Adrenal gland (tissue), 12 donors: ENCODE measurements around the gene MSRB3. TPM values are rescaled to one million over a fixed set of nuclear protein-coding genes. Genes with fewer than 3 reads are reported as not detected.
A peak's percentile ranks its signal among the peaks of the same experiment; 100 is the strongest.

Experiments
- DNase-seq, 7 donors: peaks; one replicate each; pipeline ENCODE4 v3.0.0-alpha.2; 2019 to 2020
- H3K27ac ChIP-seq, 5 donors: fragments of 200-600 bp; sonication (generic) in 4 of 5; 1 replicate in 3 of 5; 2 replicates in 2 of 5; pipeline versions ENCODE4 v1.5.1 to v1.8.0; 2016 to 2020; ENCODE audit warnings: mild to moderate bottlenecking in 1 of 5
- H3K27me3 ChIP-seq: fragments of 200-600 bp; 2 replicates; pipeline ENCODE4 v1.8.0; 2021
- H3K36me3 ChIP-seq, 2 donors: fragments of 200-600 bp; replicated peaks in 1 of 2; 1 replicate in 1 of 2; 2 replicates in 1 of 2; pipeline versions ENCODE4 v1.5.1 to v1.8.0; 2018 to 2022
- H3K4me1 ChIP-seq, 2 donors: fragments of 200-600 bp; replicated peaks in 1 of 2; 1 replicate in 1 of 2; 2 replicates in 1 of 2; pipeline versions ENCODE4 v1.5.1 to v1.8.0; 2018 to 2021
- H3K4me3 ChIP-seq, 4 donors: fragments of 200-600 bp; sonication (generic) in 3 of 4; one replicate each; pipeline ENCODE4 v1.5.1; 2016 to 2018
- H3K9me3 ChIP-seq, 3 donors: fragments of 200-600 bp; sonication (generic) in 1 of 3; replicated peaks in 1 of 3; 1 replicate in 2 of 3; 2 replicates in 1 of 3; pipeline versions ENCODE4 v1.5.1 to v1.8.0; 2016 to 2021
- POLR2A ChIP-seq, 2 donors: fragments of 450-650 bp; IDR thresholded peaks; one replicate each; pipeline ENCODE4 v1.6.1; 2017; ENCODE audit warnings: antibody characterized with exemption in 2 of 2, mild to moderate bottlenecking in 2 of 2, moderate library complexity in 1 of 2
- WGBS, 4 donors: extraction: QIAGEN DNeasy Blood & Tissue Kit in 2 of 4; methylation state at CpG; one replicate each; pipeline versions ENCODE4 v1.1.5 to v1.1.7; 2013 to 2017; 5-methylcytosine and 5-hydroxymethylcytosine counted together
- intact Hi-C, 2 donors: fragments of 100-400 bp; cut with DNase I; formaldehyde crosslinking; loops; one replicate each; pipeline versions ENCODE4 v1.14.1 to v1.15.0; 2022 to 2023
- polyA plus RNA-seq, 3 donors: library from polyadenylated mRNA; stranded (reverse); fragments of 200-250 nt in 2 of 3; fragments of 350-450 nt in 1 of 3; fragmentation: Illumina TruSeq in 1 of 3; extraction: RNeasy Lipid Tissue Mini Kit (QIAGEN cat#74804) in 1 of 3; gene quantifications; one replicate each; pipeline ENCODE4 v1.2.3, GENCODE V29; 2013 to 2014
- total RNA-seq, 9 donors: library from RNA; depleted of rRNA in 4 of 9; stranded (reverse); fragments of >200 nt in 4 of 9; fragments of 120-200 nt in 1 of 9; fragmentation: NEBNext Ultra II Directional in 1 of 9; extraction: Animal tissue kit (Norgen Biotek cat#: 25700) in 1 of 9; gene quantifications; one replicate each; pipeline versions ENCODE4 v1.1.0 to v1.2.4, GENCODE V29; 2013 to 2023
- TF ChIP-seq, protein P1 (sequence below), 6 experiments: fragments of 450-650 bp in 4 of 6; fragments of 200-600 bp in 2 of 6; sonication (generic) in 1 of 6; IDR thresholded peaks; 1 replicate in 5 of 6; 2 replicates in 1 of 6; pipeline versions ENCODE4 v1.5.1 to v1.8.0; 2016 to 2021; ENCODE audit warnings: antibody characterized with exemption in 6 of 6, mild to moderate bottlenecking in 2 of 6, moderate library complexity in 1 of 6
- donor health status: healthy with polysubstance abuse.
- donor health status: Bipolar disorder and iron deficiency.
- donor health status: DM: yes; HTN: yes; CAD: no.
- donor health status: DM: no; HTN: no; CAD: no.
- donor health status: DM: no; HTN: no; CAD: no.
- donor health status: DM: yes; HTN: yes; CAD: no.

The MSRB3 gene
- total and polyA plus RNA-seq, 12 donors = 5.5 to 23.8 (median 9.7) TPM

DNA sequence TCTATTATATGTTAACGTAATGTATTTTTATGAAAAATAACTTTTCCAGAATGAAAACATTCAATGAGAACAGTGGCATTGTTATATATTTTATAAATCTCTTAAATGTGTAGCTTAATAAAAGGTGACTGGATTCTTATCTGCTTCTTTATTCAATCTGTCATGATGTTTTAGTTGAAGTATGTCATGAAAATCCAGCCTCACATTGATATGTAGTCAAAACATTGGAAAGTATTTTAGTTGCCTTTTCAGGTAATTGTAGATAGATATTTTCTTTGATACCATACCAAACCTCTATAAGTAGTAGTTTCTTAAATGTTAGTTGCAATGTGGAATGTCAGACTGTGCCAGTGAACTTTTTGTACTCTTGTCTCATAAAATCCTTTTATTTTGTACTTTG lies 41.3 kb upstream of the MSRB3 start:
- no peaks in the 10 kb centered on the region for H3K27me3 ChIP-seq
- no peaks in the 10 kb centered on the region for H3K9me3 ChIP-seq
- no peak overlapping the region for H3K4me3 ChIP-seq
- intact Hi-C loops = loop anchor here (10.0 kb wide), 1 partner anchor 342 kb away; no protein-coding TSS in a partner anchor
- DNase-seq = no peak
- H3K4me1 ChIP-seq = peaks cover 0 to 8% of the 10 kb centered on the region in 2 donors
- no peak overlapping the region for H3K27ac ChIP-seq
- H3K36me3 ChIP-seq = no peaks in the 10 kb centered on the region
- no peak for TF ChIP-seq POLR2A (IDR thresholded peaks at IDR 0.05)
- TF ChIP-seq, protein P1, sequence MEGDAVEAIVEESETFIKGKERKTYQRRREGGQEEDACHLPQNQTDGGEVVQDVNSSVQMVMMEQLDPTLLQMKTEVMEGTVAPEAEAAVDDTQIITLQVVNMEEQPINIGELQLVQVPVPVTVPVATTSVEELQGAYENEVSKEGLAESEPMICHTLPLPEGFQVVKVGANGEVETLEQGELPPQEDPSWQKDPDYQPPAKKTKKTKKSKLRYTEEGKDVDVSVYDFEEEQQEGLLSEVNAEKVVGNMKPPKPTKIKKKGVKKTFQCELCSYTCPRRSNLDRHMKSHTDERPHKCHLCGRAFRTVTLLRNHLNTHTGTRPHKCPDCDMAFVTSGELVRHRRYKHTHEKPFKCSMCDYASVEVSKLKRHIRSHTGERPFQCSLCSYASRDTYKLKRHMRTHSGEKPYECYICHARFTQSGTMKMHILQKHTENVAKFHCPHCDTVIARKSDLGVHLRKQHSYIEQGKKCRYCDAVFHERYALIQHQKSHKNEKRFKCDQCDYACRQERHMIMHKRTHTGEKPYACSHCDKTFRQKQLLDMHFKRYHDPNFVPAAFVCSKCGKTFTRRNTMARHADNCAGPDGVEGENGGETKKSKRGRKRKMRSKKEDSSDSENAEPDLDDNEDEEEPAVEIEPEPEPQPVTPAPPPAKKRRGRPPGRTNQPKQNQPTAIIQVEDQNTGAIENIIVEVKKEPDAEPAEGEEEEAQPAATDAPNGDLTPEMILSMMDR (IDR thresholded peaks at IDR 0.05) = no peak
- 98 to 100% (median 99%) methylated on average over 1 of the region's 1 CpG for WGBS, 4 donors

DNA sequence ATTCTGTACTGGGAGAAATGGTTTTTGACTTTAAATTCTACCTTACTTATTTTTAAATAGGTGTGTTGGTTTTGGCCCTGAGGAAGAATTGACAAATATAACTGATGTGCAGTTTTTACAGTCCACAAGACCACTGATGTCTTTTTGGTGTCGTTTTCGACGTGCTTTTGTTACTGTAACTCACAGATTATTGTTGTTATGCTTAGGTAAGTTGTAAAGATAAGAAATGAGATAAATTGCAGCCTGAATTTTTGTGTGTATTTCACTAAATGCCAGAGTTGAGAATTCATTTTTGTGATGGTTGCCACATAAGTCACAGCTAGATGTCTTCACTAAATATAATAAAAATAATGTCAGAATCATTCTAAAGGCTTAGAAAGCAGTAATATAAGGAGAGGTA lies 39.9 kb upstream of the MSRB3 start:
- WGBS, 4 donors = 85 to 96% (median 92%) methylated on average over 3 of the region's 3 CpGs
- intact Hi-C loops = loop anchor here (10.0 kb wide), 1 partner anchor 344 kb away; no protein-coding TSS in a partner anchor
- Histone ChIP-seq H3K9me3 (no peaks in the 10 kb centered on the region), H3K27ac (no peak overlapping the region), H3K36me3 (peaks cover 0 to 10% of the 10 kb centered on the region in 2 donors), H3K27me3 (no peaks in the 10 kb centered on the region), H3K4me1 (no peaks in the 10 kb centered on the region), H3K4me3 (no peak overlapping the region)
- TF ChIP-seq POLR2A (IDR thresholded peaks at IDR 0.05) = no peak
- TF ChIP-seq, protein P1 (IDR thresholded peaks at IDR 0.05) = no peak
- DNase-seq = no peak

DNA sequence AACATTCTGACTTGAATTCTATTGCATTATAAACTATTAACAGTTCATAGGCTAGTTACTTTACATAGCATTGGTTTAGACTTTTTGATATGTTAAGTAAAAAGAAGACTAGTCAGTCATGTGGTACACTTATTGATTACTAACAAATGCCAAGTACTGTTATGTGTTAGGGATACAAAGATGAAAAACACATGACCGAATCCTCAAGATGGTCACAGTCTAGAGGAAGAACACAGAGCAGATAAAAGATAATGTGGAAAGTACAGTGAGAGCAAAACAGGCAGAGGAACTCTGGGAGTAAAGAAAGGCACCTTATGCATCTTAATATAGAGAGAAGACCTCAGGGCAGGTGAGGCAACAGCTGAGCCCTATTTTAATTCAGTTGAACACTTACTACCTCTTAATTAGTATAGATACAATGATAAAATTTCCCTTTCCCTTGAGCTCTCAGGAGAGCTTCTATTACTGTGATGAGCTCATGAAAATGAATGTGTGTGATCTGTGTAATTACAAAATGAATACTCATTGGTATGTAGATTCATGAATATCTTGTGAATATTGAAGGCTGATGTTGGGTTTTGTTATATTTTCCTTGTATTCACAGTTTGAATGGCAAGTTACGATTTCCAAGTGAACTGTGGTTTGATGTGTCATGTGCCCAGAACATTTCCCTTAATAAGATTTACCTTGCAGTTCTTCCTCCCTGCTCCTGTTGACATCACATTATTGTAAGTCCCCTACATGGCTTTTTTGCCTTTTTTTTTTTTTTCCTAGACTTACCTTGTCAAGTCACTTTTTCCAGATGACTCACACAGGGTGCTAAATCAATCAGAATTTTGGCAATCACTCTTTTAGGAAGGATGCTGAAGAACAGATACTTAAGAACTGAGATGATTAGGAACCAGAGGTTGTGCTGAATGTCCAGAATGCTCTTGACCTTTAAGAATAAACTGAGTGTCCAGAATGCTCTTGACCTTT lies 29.5 kb upstream of the MSRB3 start:
- no peaks in the 10 kb centered on the region for H3K4me1 ChIP-seq
- TF ChIP-seq, protein P1 (IDR thresholded peaks at IDR 0.05) = no peak
- TF ChIP-seq POLR2A (IDR thresholded peaks at IDR 0.05) = no peak
- no peaks in the 10 kb centered on the region for H3K9me3 ChIP-seq
- H3K36me3 ChIP-seq = peaks cover 0 to 10% of the 10 kb centered on the region in 2 donors
- intact Hi-C loops = no loop called here
- 88 to 97% (median 90%) methylated on average over 2 of the region's 2 CpGs for WGBS, 4 donors
- no peak overlapping the region for H3K27ac ChIP-seq
- DNase-seq = peak in 2 of 7 donors; percentile 9 to 17
- no peaks in the 10 kb centered on the region for H3K27me3 ChIP-seq
- H3K4me3 ChIP-seq = no peak overlapping the region

DNA sequence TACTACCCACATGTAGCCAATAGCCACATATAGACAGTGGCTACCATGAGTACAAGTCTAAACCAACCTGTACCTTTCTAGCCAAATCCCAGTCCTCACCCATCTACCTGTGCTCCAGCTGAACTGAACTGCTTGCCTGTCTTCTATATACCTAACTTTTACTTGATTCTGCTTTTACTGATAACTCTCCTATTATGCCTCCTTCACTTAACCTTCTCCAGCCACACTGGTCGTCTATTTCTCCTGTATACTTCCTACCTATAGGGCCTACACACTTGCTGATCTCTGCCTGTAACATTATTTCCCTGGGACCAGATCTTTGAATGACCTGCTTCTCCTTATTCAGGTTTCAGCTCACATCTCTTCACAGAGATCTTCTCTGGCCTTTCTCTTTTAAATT lies 26.0 kb upstream of the MSRB3 start:
- no peaks in the 10 kb centered on the region for H3K4me1 ChIP-seq
- WGBS, 4 donors = 71 to 95% (median 87%) methylated on average over 1 of the region's 1 CpG
- H3K27me3 ChIP-seq = no peaks in the 10 kb centered on the region

More for the DNA sequence above, 26.0 kb upstream of the MSRB3 start:
- no peaks in the 10 kb centered on the region for H3K9me3 ChIP-seq
- intact Hi-C loops = no loop called here
- TF ChIP-seq, protein P1 (IDR thresholded peaks at IDR 0.05) = no peak
- TF ChIP-seq POLR2A (IDR thresholded peaks at IDR 0.05) = no peak
- H3K36me3 ChIP-seq = no peaks in the 10 kb centered on the region
- no peak for DNase-seq
- H3K4me3 ChIP-seq = no peak overlapping the region
- no peak overlapping the region for H3K27ac ChIP-seq
